HepG2 (cell line): ENCODE measurements around the gene MSI2. TPM values are rescaled to one million over a fixed set of nuclear protein-coding genes. Genes with fewer than 3 reads are reported as not detected.

Experiments used
- CSRNP1 ChIP-seq: sonication (generic); formaldehyde crosslinking; IDR thresholded peaks from 2 replicates; pipeline ENCODE4 v1.8.1; 2023; ENCODE audit warnings: mild to moderate bottlenecking, missing genetic modification reagents
- ELF4 ChIP-seq: sonication (generic); formaldehyde crosslinking; IDR thresholded peaks from 2 replicates; pipeline ENCODE4 v1.5.0; 2020; ENCODE audit warnings: missing genetic modification reagents, mild to moderate bottlenecking, moderate library complexity, borderline replicate concordance
- FOSL1 ChIP-seq: sonication (generic); formaldehyde crosslinking; IDR thresholded peaks from 2 replicates; pipeline ENCODE4 v1.9.0; 2021; ENCODE audit warnings: missing genetic modification reagents, borderline replicate concordance
- MNT ChIP-seq: fragments of 450-650 bp; IDR thresholded peaks from 2 replicates; pipeline ENCODE4 v1.6.1; 2016
- SALL2 ChIP-seq: sonication (generic); formaldehyde crosslinking; IDR thresholded peaks from 2 replicates; pipeline ENCODE4 v1.8.1; 2023; ENCODE audit warnings: mild to moderate bottlenecking, missing genetic modification reagents, inconsistent platforms
- SOX6 ChIP-seq, 2 experiments: fragments of 450-650 bp in 1 of 2; sonication (generic) in 1 of 2; formaldehyde crosslinking in 1 of 2; IDR thresholded peaks; 2 replicates each; pipeline versions ENCODE4 v1.4.0 to v1.6.1; 2017 to 2020; ENCODE audit warnings: antibody characterized with exemption in 1 of 2, mild to moderate bottlenecking in 1 of 2, missing genetic modification reagents in 1 of 2
- TAF15 ChIP-seq: fragments of 200-400 bp; formaldehyde crosslinking; IDR thresholded peaks from one replicate; pipeline ENCODE4 v1.6.1; 2018; ENCODE audit warnings: mild to moderate bottlenecking, low read depth, low read length; ENCODE audit not compliant: poor library complexity, severe bottlenecking
- TSC22D2 ChIP-seq: sonication (generic); formaldehyde crosslinking; IDR thresholded peaks from 2 replicates; pipeline ENCODE4 v1.5.1; 2020; ENCODE audit warnings: missing genetic modification reagents, mild to moderate bottlenecking, borderline replicate concordance
- ZBTB38 ChIP-seq: sonication (generic); formaldehyde crosslinking; IDR thresholded peaks from 2 replicates; pipeline ENCODE4 v1.5.1; 2020; ENCODE audit warnings: mild to moderate bottlenecking, missing genetic modification reagents
- ZKSCAN8 ChIP-seq: IDR thresholded peaks from 2 replicates; pipeline ENCODE4 v1.6.1; 2016; ENCODE audit warnings: borderline replicate concordance, missing genetic modification reagents, missing compliant biosample characterization
- ZNF205 ChIP-seq: IDR thresholded peaks from 2 replicates; pipeline ENCODE4 v1.6.1; 2018; ENCODE audit warnings: missing biosample characterization, missing genetic modification reagents
- ZNF354B ChIP-seq: sonication (generic); formaldehyde crosslinking; IDR thresholded peaks from 2 replicates; pipeline ENCODE4 v1.8.0; 2022; ENCODE audit warnings: mild to moderate bottlenecking, missing genetic modification reagents
- ZNF367 ChIP-seq: sonication (generic); formaldehyde crosslinking; IDR thresholded peaks from 2 replicates; pipeline ENCODE4 v1.4.0; 2020; ENCODE audit warnings: missing genetic modification reagents, borderline replicate concordance
- ZNF652 ChIP-seq: IDR thresholded peaks from 2 replicates; pipeline ENCODE4 v1.6.1; 2016; ENCODE audit warnings: low read depth, borderline replicate concordance
- ZNF737 ChIP-seq: sonication (generic); formaldehyde crosslinking; IDR thresholded peaks from 2 replicates; pipeline ENCODE4 v1.5.0; 2020; ENCODE audit warnings: missing genetic modification reagents, mild to moderate bottlenecking, borderline replicate concordance
- ZNF883 ChIP-seq: sonication (generic); formaldehyde crosslinking; IDR thresholded peaks from 2 replicates; pipeline ENCODE4 v1.5.1; 2020; ENCODE audit warnings: mild to moderate bottlenecking, missing genetic modification reagents; ENCODE audit errors: not compliant biosample characterization
- polyA plus RNA-seq, 8 experiments: library from polyadenylated mRNA; depleted of rRNA in 3 of 8; stranded (reverse) in 7 of 8; unstranded in 1 of 8; fragments of >200 nt; fragmentation: Illumina TruSeq in 4 of 8; extraction: Trizol in 4 of 8; gene quantifications; 2 replicates each; pipeline versions ENCODE4 v1.2.1 to v1.2.3, GENCODE V29; 2011 to 2016; ENCODE audit warnings: low read depth in 4 of 8, missing spikeins in 1 of 8, mixed read lengths in 1 of 8; ENCODE audit not compliant: insufficient read depth in 1 of 8
- total RNA-seq, 5 experiments: library from RNA; depleted of rRNA; stranded (reverse); fragments of >200 nt; fragmentation: Illumina TruSeq; extraction: Trizol; gene quantifications; 2 replicates each; pipeline ENCODE4 v1.2.3, GENCODE V29; 2016; ENCODE audit warnings: low read depth in 1 of 5
- TF ChIP-seq, protein P1 (sequence below): sonication (generic); formaldehyde crosslinking; IDR thresholded peaks from 2 replicates; pipeline ENCODE4 v1.4.0; 2020; ENCODE audit warnings: missing genetic modification reagents, borderline replicate concordance
- TF ChIP-seq, protein P2 (sequence below): sonication (generic); formaldehyde crosslinking; IDR thresholded peaks from 2 replicates; pipeline ENCODE4; 2020; ENCODE audit warnings: missing genetic modification reagents, mild to moderate bottlenecking, borderline replicate concordance

Gene MSI2
- total and polyA plus RNA-seq, 2 of the 13 experiments (the other 11 are each of a cell fraction or from before 2014, with no cell fraction given) = 77.5 to 78.4 TPM

- TF ChIP-seq, protein P1, sequence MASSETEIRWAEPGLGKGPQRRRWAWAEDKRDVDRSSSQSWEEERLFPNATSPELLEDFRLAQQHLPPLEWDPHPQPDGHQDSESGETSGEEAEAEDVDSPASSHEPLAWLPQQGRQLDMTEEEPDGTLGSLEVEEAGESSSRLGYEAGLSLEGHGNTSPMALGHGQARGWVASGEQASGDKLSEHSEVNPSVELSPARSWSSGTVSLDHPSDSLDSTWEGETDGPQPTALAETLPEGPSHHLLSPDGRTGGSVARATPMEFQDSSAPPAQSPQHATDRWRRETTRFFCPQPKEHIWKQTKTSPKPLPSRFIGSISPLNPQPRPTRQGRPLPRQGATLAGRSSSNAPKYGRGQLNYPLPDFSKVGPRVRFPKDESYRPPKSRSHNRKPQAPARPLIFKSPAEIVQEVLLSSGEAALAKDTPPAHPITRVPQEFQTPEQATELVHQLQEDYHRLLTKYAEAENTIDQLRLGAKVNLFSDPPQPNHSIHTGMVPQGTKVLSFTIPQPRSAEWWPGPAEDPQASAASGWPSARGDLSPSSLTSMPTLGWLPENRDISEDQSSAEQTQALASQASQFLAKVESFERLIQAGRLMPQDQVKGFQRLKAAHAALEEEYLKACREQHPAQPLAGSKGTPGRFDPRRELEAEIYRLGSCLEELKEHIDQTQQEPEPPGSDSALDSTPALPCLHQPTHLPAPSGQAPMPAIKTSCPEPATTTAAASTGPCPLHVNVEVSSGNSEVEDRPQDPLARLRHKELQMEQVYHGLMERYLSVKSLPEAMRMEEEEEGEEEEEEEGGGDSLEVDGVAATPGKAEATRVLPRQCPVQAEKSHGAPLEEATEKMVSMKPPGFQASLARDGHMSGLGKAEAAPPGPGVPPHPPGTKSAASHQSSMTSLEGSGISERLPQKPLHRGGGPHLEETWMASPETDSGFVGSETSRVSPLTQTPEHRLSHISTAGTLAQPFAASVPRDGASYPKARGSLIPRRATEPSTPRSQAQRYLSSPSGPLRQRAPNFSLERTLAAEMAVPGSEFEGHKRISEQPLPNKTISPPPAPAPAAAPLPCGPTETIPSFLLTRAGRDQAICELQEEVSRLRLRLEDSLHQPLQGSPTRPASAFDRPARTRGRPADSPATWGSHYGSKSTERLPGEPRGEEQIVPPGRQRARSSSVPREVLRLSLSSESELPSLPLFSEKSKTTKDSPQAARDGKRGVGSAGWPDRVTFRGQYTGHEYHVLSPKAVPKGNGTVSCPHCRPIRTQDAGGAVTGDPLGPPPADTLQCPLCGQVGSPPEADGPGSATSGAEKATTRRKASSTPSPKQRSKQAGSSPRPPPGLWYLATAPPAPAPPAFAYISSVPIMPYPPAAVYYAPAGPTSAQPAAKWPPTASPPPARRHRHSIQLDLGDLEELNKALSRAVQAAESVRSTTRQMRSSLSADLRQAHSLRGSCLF (CRISPR knock-in tag) = no peak
- no peak for TF ChIP-seq CSRNP1 (CRISPR knock-in tag)
- no peak for TF ChIP-seq SALL2
- no peak for TF ChIP-seq ZNF652
- no peak for TF ChIP-seq ZBTB38
- TF ChIP-seq FOSL1 (CRISPR knock-in tag) = peak; percentile 96
- TF ChIP-seq ZNF367 (CRISPR knock-in tag) = no peak
- peak; percentile 87 for TF ChIP-seq ZNF205
- no peak for TF ChIP-seq ZNF883 (CRISPR knock-in tag)
- TF ChIP-seq SOX6 (IDR thresholded peaks at IDR 0.05) = no peak
- TF ChIP-seq SOX6 (CRISPR knock-in tag; IDR thresholded peaks at IDR 0.05) = peak; percentile 81
- no peak for TF ChIP-seq TAF15
- TF ChIP-seq ZNF737 (CRISPR knock-in tag) = no peak
- TF ChIP-seq ZNF354B (CRISPR knock-in tag) = no peak
- TF ChIP-seq TSC22D2 (CRISPR knock-in tag) = no peak
- peak; percentile 33; the same call in 1 of the 2 replicates for TF ChIP-seq ZKSCAN8 (CRISPR knock-in tag)
- TF ChIP-seq, protein P2, sequence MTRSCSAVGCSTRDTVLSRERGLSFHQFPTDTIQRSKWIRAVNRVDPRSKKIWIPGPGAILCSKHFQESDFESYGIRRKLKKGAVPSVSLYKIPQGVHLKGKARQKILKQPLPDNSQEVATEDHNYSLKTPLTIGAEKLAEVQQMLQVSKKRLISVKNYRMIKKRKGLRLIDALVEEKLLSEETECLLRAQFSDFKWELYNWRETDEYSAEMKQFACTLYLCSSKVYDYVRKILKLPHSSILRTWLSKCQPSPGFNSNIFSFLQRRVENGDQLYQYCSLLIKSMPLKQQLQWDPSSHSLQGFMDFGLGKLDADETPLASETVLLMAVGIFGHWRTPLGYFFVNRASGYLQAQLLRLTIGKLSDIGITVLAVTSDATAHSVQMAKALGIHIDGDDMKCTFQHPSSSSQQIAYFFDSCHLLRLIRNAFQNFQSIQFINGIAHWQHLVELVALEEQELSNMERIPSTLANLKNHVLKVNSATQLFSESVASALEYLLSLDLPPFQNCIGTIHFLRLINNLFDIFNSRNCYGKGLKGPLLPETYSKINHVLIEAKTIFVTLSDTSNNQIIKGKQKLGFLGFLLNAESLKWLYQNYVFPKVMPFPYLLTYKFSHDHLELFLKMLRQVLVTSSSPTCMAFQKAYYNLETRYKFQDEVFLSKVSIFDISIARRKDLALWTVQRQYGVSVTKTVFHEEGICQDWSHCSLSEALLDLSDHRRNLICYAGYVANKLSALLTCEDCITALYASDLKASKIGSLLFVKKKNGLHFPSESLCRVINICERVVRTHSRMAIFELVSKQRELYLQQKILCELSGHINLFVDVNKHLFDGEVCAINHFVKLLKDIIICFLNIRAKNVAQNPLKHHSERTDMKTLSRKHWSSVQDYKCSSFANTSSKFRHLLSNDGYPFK = no peak
- no peak for TF ChIP-seq ELF4 (CRISPR knock-in tag)
- no peak for TF ChIP-seq MNT
These were observed 115.8 kb downstream of the MSI2 start (continued) for GRCh38 chr17:57372156-57372555.
